Panc1 (cell line): ENCODE results near the gene SLC9A1. TPM values are rescaled to one million over a fixed set of nuclear protein-coding genes. Genes with fewer than 3 reads are reported as not detected.

Source experiments
- ATAC-seq: fragments of 200-7000 bp; cut with Tn5 transposase; 2 replicates; pipeline ENCODE4 v1.9.1; 2020; ENCODE audit warnings: mild to moderate bottlenecking, moderate library complexity
- BruUV-seq: library from RNA; stranded (reverse); fragments of 400-500 nt; replicated peaks from 2 replicates; lab custom pipeline; 2021; lab: Mats Ljungman, UMichigan
- CTCF ChIA-PET: fragments of 300-600 bp; sonication (Branson Sonifier 250); formaldehyde crosslinking; loops from one replicate; lab custom pipeline; 2022; ENCODE audit warnings: antibody characterized with exemption; lab: Charles Lee
- POLR2A ChIA-PET: fragments of 300-600 bp; sonication (Branson Sonifier 250); formaldehyde crosslinking; loops from one replicate; lab custom pipeline; 2022; ENCODE audit warnings: antibody characterized with exemption; lab: Charles Lee
- DNase-seq: peaks from one replicate; pipeline ENCODE4 v3.0.0-alpha.2; 2010; ENCODE audit warnings: low read depth, low spot score
- H3K27ac ChIP-seq: 2 replicates; pipeline ENCODE4 v1.5.1; 2011; ENCODE audit warnings: mild to moderate bottlenecking, low read length, inconsistent platforms
- H3K27me3 ChIP-seq: fragments of 200-500 bp; sonication (Bioruptor generic); 2 replicates; pipeline ENCODE4 v1.6.0; 2014; ENCODE audit warnings: low read length, inconsistent platforms; ENCODE audit not compliant: control insufficient read depth, insufficient read depth
- H3K36me3 ChIP-seq: fragments of 200-500 bp; sonication (Bioruptor generic); 2 replicates; pipeline ENCODE4 v1.5.1; 2014; ENCODE audit warnings: inconsistent platforms, mild to moderate bottlenecking, low read length, moderate library complexity; ENCODE audit not compliant: control insufficient read depth, insufficient read depth
- H3K4me1 ChIP-seq: 2 replicates; pipeline ENCODE4 v1.5.1; 2011; ENCODE audit warnings: inconsistent platforms, mild to moderate bottlenecking, low read length, moderate library complexity; ENCODE audit not compliant: control insufficient read depth, insufficient read depth
- H3K4me3 ChIP-seq, 2 experiments: 2 replicates each; pipeline ENCODE4 v1.5.1; 2011 to 2012; ENCODE audit warnings: low read depth in 2 of 2, low read length in 2 of 2, mild to moderate bottlenecking in 2 of 2, inconsistent platforms in 1 of 2, moderate library complexity in 1 of 2
- H3K9me3 ChIP-seq: fragments of 200-500 bp; sonication (Bioruptor generic); 2 replicates; pipeline ENCODE4 v1.5.1; 2014; ENCODE audit warnings: low read depth, mild to moderate bottlenecking, inconsistent platforms, low read length, moderate library complexity; ENCODE audit not compliant: control insufficient read depth, insufficient read depth
- POLR2AphosphoS5 ChIP-seq: IDR thresholded peaks from 2 replicates; pipeline ENCODE4 v1.6.1; 2012; ENCODE audit warnings: mild to moderate bottlenecking, low read depth, low read length, moderate library complexity
- SIN3A ChIP-seq: IDR thresholded peaks from 2 replicates; pipeline ENCODE4 v1.6.1; 2012; ENCODE audit warnings: low read depth, mild to moderate bottlenecking, low read length, moderate library complexity, borderline replicate concordance; ENCODE audit not compliant: insufficient read depth
- TCF7L2 ChIP-seq: IDR thresholded peaks from 2 replicates; pipeline ENCODE4 v1.6.1; 2011; ENCODE audit warnings: mild to moderate bottlenecking, low read depth, low read length, inconsistent platforms
- in situ Hi-C: cut with HindIII; loops from 2 replicates; pipeline ENCODE4 v1.10.0; 2016; ENCODE audit warnings: low sequenced_read_pairs, low pct_unique_long_range_greater_than_20kb
- intact Hi-C: fragments of 100-400 bp; cut with micrococcal nuclease; formaldehyde crosslinking; loops from one replicate; pipeline ENCODE4 v1.10.0; 2022; ENCODE audit not compliant: unreplicated experiment
- total RNA-seq: library from RNA; stranded (reverse); gene quantifications from one replicate; pipeline ENCODE4 v1.2.1, GENCODE V29; 2021; ENCODE audit not compliant: unreplicated experiment
- TF ChIP-seq, protein P1 (sequence below): fragments of 450-650 bp; IDR thresholded peaks from 2 replicates; pipeline ENCODE4 v1.5.1; 2017; ENCODE audit warnings: mild to moderate bottlenecking
- TF ChIP-seq, protein P2 (sequence below), 2 experiments: IDR thresholded peaks; 2 replicates each; pipeline ENCODE4 v1.6.1; 2011 to 2012; ENCODE audit warnings: low read depth in 2 of 2, control low read depth in 1 of 2, low read length in 1 of 2, mild to moderate bottlenecking in 1 of 2, moderate library complexity in 1 of 2; ENCODE audit not compliant: insufficient read depth in 1 of 2

The SLC9A1 gene
- total RNA-seq, 1 experiment from 2014 or later, result 31.3 TPM

DNA sequence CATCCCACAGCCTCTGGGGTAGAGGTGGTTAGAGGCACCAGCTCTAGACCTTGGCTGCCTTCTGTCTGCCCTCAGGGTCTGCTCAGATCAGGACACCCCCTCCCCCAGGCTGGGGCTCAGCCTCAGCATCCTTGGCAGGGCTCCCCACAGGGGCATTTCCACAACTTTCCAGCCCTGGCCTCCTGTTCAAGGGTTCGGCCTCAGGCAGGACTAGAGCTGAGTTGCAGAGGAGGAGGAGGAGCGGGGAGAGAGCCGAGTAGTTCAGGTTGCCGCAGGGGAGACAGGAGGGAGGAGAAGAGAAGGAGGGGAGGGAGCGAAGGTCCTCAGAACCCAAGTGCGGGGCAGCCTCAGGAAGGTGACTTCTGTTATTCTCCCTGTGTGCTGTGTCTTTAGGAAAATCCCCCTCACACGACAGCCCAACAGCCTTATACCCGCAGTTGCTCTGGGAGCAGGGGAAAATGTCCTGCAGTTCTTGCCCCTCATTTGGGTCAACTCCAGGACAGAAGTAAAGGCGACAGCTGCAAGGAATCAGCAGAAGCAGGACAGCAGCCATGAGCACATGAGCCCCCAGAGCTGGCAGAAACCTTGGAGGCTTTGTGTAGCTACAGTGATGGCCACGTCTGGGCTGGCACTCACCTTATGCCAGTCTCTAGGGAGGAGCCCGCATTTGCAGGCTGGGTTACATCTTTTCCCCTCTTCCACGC is 95.8 kb downstream of the SLC9A1 start:
- Histone ChIP-seq H3K27me3 (no peaks in the 10 kb centered on the region), H3K4me1 (no peaks in the 10 kb centered on the region), H3K9me3 (no peaks in the 10 kb centered on the region), H3K27ac (no peak overlapping the region), H3K36me3 (no peaks in the 10 kb centered on the region), H3K4me3 (no peak overlapping the region)
- intact Hi-C loops, result no loop called here
- ChIA-PET POLR2A (no interaction called here), CTCF (no interaction called here)
- no peak for DNase-seq
- TF ChIP-seq, protein P1, sequence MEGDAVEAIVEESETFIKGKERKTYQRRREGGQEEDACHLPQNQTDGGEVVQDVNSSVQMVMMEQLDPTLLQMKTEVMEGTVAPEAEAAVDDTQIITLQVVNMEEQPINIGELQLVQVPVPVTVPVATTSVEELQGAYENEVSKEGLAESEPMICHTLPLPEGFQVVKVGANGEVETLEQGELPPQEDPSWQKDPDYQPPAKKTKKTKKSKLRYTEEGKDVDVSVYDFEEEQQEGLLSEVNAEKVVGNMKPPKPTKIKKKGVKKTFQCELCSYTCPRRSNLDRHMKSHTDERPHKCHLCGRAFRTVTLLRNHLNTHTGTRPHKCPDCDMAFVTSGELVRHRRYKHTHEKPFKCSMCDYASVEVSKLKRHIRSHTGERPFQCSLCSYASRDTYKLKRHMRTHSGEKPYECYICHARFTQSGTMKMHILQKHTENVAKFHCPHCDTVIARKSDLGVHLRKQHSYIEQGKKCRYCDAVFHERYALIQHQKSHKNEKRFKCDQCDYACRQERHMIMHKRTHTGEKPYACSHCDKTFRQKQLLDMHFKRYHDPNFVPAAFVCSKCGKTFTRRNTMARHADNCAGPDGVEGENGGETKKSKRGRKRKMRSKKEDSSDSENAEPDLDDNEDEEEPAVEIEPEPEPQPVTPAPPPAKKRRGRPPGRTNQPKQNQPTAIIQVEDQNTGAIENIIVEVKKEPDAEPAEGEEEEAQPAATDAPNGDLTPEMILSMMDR, result no peak
- no peak for TF ChIP-seq SIN3A
- no peak for ATAC-seq
- BruUV-seq, result no TSS peak
- in situ Hi-C loops, result no loop called here

DNA sequence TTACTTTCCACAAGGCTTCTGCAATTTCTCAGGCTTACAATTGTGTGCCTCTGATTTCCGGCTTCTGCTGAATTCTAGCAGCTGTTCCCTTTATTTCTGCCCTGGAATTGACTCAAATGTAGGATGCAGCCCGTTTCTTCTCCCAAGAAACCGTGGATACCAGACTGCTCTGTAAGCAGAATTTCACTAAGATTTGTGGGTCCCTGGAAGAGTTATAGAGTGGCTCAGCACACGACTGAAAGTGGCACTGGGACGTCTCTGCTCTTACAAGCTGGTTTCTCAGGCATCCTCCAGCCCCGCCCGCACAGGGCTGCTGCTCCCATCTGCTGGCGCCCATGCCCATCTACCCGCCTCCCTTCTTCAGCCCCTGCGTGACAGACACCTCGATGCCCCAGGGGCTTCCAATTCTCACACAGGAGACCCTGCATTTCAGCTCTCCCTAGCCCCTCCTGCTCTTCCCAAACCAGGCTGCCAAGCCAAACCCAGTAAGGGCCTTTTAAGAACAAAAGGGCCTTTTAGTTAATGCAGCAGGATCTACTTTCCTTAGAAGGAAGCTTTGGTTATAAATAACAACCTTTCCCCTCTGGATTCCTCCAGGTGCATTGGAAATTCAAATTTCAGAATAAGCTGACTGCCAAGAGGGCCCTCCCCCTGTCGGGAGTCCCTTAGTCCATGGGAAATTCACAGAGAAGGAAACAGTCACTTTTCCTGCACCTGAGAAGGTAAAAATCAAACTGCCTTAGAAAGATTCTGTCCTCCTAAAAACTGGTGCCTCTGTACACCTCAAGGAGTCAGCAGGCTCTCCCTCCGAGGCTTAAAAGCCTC is 96.9 kb downstream of the SLC9A1 start:
- in situ Hi-C loops (no loop called here), intact Hi-C loops (no loop called here)
- Histone ChIP-seq H3K36me3 (no peaks in the 10 kb centered on the region), H3K27me3 (no peaks in the 10 kb centered on the region), H3K27ac (no peak overlapping the region), H3K9me3 (no peaks in the 10 kb centered on the region), H3K4me1 (no peaks in the 10 kb centered on the region), H3K4me3 (no peak overlapping the region)
- no peak for TF ChIP-seq TCF7L2
- TF ChIP-seq, protein P2, sequence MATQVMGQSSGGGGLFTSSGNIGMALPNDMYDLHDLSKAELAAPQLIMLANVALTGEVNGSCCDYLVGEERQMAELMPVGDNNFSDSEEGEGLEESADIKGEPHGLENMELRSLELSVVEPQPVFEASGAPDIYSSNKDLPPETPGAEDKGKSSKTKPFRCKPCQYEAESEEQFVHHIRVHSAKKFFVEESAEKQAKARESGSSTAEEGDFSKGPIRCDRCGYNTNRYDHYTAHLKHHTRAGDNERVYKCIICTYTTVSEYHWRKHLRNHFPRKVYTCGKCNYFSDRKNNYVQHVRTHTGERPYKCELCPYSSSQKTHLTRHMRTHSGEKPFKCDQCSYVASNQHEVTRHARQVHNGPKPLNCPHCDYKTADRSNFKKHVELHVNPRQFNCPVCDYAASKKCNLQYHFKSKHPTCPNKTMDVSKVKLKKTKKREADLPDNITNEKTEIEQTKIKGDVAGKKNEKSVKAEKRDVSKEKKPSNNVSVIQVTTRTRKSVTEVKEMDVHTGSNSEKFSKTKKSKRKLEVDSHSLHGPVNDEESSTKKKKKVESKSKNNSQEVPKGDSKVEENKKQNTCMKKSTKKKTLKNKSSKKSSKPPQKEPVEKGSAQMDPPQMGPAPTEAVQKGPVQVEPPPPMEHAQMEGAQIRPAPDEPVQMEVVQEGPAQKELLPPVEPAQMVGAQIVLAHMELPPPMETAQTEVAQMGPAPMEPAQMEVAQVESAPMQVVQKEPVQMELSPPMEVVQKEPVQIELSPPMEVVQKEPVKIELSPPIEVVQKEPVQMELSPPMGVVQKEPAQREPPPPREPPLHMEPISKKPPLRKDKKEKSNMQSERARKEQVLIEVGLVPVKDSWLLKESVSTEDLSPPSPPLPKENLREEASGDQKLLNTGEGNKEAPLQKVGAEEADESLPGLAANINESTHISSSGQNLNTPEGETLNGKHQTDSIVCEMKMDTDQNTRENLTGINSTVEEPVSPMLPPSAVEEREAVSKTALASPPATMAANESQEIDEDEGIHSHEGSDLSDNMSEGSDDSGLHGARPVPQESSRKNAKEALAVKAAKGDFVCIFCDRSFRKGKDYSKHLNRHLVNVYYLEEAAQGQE (IDR thresholded peaks at IDR 0.05; ENCODE audit: insufficient read depth in 1 of 2, low read depth in 2 of 2, low read length in 1 of 2), result no peak
- no peak for TF ChIP-seq POLR2AphosphoS5
- TF ChIP-seq, protein P1, result no peak
- no peak for TF ChIP-seq SIN3A
- DNase-seq, result no peak
- peak; percentile 72 for ATAC-seq
- BruUV-seq, result no TSS peak
- CTCF ChIA-PET, result interaction anchor here (1.2 kb wide), 1 partner anchor 39 kb away, joined by 19 read pairs; no protein-coding TSS in a partner anchor
- POLR2A ChIA-PET, result interaction anchor here (0.7 kb wide), 1 partner anchor 20 kb away, joined by 3 read pairs; no protein-coding TSS in a partner anchor
